HG02642 (cell line): ENCODE results near the gene FGF18.
"Not testable (repeated sequence)": the region's sequence is repeated elsewhere in the genome, so short reads cannot be mapped to it uniquely, and the experiment has no call there.

Experiments used
- ATAC-seq: cut with Tn5 transposase; IDR thresholded peaks from one replicate; pipeline ENCODE4 v1.9.1; 2021; ENCODE audit warnings: mild to moderate bottlenecking; ENCODE audit not compliant: unreplicated experiment, poor library complexity

FGF18 gene

DNA sequence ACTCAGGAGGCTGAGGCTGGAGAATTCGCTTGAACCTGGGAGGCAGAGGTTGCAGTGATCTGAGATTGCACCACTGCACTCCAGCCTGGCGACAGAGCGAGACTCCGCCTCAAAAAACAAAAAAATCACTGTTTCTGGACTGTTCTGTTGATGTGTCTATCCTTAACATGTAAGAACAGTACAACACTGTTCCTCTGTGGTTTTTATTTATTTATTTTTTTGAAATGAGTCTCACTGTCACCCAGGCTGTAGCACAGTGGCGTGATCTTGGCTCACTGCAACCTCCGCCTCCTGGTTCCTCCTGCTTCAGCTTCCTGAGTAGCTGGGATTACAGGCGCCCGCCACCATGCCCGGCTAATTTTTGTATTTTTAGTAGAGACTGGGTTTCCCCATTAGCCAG, 20.8 kb upstream of the FGF18 start:
- ATAC-seq: not testable (repeated sequence)

DNA sequence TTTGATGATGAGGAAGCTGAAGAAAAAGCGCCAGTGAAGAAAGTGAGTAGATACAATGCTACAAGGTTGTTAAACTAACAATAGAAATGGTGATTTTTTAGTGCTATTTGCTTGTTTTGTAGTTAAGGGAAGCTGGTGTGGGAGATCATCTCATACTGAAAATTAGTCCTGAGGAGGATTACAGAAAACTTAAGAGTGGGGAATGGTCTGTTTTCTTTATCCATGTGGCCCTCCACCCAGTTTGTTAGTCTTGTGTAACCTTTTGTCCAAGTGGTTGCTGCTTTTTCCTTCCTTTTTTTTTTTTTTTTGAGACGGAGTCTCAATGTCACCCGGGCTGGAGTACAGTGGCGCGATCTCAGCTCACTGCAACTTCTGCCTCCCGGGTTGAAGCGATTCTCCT, 19.3 kb upstream of the FGF18 start:
- no peak for ATAC-seq

DNA sequence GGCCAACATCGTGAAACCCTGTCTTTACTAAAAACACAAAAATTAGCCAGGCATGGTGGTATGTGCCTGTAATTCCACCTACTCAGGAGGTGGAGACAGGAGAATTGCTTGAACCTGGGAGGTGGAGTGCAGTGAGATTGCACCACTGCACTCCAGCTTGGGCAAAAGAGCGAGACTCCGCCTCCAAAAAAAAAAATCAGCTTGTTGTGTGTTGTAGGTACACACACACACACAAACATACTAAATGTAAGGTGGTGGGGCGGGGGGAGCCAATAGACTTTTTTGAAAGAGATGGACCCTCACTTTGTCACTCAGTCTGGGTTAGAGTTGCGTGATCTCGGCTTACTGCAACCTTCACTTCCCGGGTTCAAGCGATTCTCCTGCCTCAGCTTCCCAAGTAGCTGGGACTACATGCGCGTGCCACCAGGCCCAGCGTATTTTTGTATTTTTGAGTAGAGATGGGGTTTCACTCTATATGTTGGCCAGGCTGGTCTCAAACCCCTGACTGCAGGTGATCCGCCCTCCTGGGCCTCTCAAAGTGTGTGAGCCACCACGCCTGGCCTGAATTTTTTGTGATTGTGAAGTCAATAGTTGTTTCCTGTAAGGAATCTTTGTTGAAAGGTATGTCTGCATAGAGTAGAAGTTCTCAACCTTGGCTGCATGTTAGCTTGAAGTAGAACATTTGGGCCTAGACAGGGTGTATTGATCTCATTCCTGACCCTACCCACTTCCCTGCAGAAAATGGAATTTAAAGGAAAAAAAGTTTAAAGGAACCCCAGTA, 18.1 kb upstream of the FGF18 start:
- no peak for ATAC-seq

DNA sequence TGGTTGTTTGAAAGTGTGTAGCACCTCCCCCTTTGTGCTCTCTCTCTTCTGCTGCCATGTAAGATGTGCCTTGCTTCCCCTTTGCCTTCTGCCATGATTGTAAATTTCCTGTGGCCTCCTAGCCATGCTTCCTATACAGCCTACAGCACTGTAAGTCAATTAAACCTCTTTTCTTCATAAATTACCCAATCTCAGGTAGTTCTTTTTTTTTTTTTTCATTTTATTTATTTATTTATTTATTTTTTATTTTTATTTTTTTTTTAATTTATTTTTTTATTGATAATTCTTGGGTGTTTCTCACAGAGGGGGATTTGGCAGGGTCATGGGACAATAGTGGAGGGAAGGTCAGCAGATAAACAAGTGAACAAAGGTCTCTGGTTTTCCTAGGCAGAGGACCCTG, 16.7 kb upstream of the FGF18 start:
- ATAC-seq: not testable (repeated sequence)

DNA sequence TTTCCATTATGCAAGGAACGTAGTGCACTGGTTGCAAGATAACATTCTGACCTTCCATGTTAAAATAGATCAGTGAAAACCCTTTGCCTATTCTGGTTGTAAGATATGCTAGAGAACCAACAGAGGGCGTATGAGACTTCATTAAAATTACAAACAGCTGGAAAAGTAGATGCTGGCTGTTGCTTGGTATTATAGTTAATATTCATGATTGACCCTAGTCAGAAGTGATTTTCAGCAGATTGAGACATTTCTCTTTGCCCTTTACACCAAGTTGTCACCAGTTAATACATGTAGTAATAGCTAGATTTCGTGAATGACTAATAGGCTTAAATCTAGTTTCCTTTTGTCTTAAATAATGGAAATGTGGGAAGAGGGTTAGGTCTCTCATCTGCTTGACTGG, 13.8 kb upstream of the FGF18 start:
- no peak for ATAC-seq

DNA sequence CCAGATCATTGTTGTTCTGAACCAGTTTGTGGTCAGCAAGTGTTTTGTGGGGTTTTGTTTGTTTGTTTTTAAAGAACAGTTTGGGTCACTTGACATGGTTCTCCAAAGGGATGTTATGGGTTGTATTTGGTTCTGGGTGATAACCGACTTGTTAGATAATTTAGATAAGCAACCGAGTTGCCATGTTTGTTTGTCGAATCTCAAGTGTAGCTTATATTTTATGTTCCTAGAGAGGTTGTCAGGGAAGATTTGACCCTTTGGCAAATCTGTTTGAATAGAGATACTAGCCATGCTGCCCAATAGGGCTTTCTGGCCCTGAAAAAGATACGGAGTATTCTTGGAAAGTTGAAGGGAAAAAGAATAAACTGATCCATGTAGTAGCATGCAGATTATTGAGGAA, 12.2 kb upstream of the FGF18 start:
- ATAC-seq: no peak

DNA sequence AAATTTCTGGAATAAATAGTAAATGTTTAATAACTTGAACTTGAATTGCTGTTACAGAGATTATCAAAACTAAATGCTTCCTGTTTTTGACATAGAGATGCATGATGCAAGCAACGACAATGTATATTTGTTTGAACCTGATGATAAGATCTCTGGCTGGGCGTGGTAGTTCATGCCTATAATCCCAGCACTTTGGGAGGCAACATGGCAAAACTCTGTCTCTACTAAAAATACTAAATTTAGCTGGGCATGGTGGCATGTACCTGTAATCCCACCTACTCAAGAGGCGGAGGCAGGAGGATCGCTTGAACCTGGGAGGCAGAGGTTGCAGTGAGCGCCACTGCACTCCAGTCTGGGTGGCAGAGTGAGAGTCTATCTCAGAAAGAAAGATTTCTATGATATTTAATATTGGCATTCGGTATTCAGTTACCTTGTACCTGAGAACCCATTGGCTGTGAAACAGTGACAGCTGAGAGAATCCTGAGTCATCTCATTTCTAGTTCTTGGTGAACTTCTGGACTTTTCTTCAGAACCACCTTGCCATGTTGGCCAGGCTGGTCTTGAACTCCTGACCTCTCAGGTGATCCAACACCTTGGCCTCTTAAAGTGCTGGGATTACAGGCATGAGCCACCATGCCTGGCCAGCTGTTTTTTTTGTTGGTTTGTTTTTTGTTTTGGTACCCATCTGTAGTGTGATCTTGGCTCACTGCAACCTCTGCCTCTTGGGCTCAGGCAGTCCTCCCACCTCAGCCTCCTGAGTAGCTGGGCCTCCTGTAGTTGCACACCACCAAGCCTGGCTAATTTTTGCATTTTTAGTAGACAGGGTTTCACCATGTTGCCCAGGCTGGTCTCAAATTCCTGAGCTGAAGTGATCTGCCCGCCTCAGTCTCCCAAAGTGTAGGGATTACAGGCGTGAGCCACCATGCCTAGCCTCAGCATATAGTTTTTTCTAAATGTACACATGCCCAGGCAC, 10.0 kb upstream of the FGF18 start:
- ATAC-seq: no peak

DNA sequence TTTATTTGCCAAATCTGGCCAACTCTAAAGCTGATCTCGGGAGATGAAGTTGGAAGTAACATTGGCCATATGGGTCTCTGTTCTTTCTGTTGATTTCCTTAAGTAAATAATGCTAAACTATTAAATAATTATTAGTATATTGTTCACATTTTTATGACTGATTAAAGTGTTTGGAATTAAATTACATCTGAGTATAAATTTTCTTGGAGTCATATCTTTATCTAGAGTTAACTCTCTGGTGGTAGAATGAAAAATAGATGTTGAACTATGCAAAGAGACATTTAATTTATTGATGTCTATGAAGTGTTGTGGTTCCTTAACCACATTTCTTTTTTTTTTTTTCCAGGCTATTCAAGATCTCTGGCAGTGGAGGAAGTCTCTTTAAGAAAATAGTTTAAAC, 9.3 kb upstream of the FGF18 start:
- ATAC-seq: no peak

DNA sequence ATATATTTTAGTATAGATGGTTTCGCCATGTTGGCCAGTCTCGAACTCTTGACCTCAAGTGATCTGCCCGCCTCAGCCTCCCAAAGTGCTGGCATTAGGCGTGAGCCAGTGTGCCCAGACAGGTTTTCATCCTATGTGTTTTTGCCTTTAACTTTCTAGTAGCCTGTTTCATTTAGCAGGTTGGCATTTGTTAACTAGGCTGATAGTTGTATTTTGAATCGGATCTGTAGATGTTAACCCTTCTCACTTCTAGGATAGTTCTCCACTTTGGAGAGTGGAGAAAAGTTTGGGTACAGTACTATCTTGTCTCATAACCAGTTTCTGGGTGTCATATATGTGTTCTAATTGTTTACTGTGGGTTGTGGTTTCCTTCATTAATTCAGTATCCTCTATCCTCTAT, 7.3 kb upstream of the FGF18 start:
- ATAC-seq: no peak

DNA sequence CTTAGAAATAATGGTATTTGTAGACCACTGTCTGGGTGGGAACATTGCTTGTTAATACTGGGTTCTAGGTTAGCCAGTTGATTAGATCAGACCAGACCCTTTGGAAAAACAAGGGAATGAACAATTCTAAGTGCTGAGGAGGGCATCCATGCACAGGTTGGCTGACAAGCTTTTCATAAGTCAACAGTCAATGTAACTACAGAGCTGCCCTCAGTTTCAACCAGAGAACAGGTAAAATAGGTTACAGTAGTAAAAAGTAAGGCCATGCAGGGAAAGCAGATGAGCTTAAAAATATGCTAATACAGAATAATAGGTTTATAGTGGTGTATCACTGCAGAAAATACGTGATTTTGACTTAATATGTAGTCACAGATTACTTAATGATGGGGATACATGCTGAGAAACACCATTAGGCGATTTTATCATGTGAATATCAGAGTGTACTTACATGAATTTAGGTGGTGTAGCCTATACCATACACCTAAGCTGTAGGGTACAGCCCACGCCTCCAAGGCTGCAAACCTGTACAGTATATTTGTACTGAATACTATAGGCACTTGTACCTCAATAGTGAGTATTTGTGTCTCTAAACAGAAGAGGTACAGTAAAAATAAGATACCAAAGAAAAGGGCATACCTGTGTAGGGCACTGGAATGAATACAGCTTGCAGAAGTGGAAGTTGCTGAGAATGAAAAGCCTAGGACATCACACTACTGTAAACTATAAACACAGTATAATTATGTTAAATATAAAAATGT, 6.1 kb upstream of the FGF18 start:
- ATAC-seq: no peak

DNA sequence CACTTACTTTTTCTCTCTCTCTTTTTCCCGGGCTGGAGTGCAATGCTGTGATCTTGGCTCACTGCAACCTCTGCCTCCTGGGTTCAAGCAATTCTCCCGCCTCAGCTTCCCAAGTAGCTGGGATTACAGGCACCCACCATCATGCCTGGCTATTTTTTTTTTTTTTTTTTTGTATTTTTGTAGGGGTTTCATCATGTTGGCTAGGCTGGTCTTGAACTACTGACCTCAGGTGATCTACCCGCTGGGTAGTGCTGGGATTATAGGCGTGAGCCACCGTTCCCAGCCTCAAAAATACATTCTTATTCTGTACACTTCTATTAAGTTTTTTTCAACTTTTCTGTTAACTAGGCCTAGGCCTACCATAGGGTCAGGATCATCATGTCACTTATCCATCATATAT, 5.5 kb upstream of the FGF18 start:
- ATAC-seq: not testable (repeated sequence)

DNA sequence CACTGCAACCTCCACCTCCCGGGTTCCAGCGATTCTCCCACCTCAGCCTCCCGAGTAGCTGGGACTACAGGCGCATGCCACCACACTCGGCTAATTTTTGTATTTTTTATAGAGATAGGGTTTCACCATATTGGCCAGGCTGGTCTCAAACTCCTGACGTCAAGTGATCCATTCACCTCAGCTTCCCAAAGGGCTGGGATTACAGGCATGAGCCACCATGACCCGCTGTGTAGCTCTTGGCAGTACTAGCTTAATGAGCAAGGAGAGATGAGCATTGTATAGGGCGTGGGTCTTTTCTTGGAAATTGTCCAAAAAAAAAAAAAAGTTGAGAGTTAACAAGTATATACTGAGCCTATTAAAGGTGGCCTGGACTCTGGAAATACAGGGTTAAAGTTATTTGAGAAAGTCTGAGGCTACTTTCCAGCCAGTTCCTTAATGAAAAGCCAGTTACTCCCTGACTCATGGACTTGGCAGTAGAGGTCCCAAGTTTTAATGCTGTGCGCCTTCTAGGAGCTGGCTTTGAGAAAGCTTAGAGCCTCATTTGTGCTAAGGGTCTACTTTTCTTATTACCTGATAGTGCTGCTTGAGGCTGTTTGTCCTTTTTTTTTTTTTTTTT, 4.2 kb upstream of the FGF18 start:
- ATAC-seq: no peak

DNA sequence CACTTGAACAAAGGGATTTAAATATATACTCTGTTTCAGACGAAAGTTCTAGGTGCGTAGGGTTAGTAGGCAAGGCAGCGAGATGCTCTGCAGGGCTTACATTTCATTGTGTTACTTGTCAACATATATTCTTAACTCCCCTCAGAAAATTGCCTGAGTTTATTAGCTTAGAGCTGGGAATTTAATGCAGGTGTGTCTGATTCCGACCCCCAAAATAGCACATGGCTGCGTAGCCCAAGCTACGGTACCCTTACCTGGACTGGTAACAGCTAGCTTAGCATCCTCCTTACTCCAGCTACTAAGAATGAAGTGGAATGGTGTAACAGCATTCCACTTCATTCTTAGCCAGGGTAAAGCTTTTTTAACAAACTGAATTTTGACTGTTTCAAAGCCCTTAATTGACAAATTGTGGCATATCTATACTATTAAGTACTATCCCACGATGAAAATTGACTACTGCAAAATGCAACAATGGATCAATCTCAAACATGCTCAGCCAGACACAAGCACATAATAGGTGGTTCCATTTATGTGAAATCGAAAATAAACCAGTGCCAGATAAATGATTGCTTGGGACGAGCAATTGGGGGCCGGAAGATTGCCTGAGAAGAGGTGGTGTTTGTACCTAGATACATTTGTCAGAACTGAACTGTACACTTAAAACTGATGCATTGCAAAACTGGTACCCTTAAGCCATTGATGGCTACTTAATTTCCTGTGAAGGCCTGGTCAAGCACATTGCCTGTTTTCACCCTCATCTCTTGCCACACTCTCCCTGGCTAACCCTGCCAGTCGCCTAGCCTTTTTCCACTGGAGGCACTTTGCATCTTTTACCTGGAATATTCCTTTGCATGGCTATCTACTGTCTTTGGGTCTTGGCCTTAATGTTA, 3.0 kb upstream of the FGF18 start:
- ATAC-seq: no peak

DNA sequence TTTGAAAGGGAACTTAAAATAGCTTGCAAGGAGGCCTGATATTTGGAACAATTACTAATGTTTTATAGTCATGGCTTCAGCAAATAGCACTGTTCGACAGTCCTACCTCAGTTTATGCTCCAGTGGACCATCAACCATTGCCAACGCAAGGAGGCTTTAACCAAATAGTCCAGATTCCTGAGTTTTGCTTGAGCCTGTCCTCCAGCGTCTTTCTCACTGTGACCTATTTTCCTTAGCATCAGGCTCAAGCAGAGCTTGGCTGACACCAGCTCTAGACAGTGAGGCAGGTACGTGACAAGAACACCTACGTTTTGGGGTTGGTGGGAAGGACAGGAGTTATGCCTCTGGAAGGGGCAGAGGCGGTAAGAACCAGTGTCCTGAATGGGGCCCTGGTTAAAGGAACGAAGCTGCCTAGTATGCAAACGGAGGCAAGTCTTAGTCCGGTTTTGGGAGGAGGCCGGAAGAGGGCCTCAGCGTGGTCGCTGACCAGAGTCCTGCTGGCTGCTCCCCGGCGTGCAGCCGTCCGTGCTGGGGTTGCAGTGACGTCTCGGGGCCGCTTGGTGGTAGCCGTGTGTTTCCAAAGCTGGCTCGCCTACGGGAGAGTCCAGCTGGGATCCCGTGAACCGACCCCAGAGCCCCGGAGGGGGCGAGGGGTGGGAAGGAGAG, 998 bp upstream of the FGF18 start:
- ATAC-seq: peak; percentile 76

DNA sequence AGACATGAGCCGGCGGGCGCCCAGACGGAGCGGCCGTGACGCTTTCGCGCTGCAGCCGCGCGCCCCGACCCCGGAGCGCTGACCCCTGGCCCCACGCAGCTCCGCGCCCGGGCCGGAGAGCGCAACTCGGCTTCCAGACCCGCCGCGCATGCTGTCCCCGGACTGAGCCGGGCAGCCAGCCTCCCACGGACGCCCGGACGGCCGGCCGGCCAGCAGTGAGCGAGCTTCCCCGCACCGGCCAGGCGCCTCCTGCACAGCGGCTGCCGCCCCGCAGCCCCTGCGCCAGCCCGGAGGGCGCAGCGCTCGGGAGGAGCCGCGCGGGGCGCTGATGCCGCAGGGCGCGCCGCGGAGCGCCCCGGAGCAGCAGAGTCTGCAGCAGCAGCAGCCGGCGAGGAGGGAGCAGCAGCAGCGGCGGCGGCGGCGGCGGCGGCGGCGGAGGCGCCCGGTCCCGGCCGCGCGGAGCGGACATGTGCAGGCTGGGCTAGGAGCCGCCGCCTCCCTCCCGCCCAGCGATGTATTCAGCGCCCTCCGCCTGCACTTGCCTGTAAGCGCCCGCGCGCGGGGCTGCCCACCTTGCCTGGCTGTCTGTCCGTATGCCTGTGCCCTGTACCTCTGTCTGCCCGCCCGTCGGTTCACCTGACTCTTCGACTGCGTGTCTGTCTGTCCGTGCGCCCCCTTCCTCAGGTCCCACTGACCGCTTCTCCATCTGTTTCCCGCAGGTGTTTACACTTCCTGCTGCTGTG, 412 bp downstream of the FGF18 start:
- ATAC-seq: peak; percentile 26

DNA sequence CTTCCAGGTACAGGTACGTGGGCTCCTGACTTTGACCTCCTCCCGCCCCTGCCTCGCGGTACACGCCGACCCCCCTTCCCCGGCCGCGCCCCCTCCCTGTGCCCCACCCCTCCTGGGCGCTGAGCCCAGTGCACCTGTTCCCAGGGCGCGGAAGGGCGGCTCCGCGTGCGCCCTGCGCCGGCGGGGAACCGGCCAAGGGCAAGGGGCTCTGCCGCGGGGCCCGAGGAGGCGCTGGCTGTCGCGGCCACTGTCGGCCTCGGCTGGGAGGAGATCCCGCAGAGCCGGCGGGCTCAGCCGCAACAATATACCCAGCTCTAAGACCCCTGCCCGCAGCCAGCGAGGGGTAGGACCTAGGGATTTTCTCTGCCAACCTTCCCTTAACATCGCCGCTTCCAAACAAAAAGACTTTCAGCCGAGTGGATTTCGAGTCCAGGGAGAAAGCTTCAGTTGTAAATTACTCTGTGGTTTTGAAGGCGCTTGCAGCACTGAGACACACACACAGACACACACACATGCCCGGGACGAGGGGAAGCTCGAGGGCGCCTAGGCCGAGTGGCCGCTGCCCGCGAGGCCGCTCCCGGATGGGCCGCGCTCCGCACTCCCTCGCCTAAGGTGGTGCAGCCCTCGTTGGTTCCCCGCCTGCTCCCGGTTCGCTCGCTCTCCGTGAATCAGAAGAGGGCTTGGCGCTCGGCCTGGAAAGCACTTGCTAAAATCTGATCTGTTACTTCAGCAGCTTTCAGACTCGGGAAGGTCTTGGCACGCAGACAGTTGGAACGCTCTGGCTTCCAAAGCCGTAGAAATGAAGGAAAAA, 1.2 kb downstream of the FGF18 start:
- no peak for ATAC-seq
